ENCODE results near the gene FBXO42.

FBXO42 gene

GRCh38 chr1:16202281-16203210 lies 149.7 kb downstream of the FBXO42 start:
- DNase-seq, result no peak

GRCh38 chr1:16199700-16200099 lies 152.6 kb downstream of the FBXO42 start:
- no peak for DNase-seq

GRCh38 chr1:16199157-16199501 lies 153.2 kb downstream of the FBXO42 start:
- DNase-seq, result no peak

GRCh38 chr1:16198444-16199156 lies 153.7 kb downstream of the FBXO42 start:
- no peak for DNase-seq

GRCh38 chr1:16196874-16197273 lies 155.4 kb downstream of the FBXO42 start:
- DNase-seq, result no peak

Data from NCI-H1417 (cell line).